ENCODE measurements around the gene IQSEC1.
A peak's percentile ranks its signal among the peaks of the same experiment; 100 is the strongest.

IQSEC1 gene

GRCh38 chr3:13091898-13092611 is 18.8 kb upstream of the IQSEC1 start:
- Histone ChIP-seq H3K79me2 (no peaks in the 10 kb centered on the region), H3K27ac (no peak overlapping the region), H3K4me2 (ENCODE audit: low read length) (no peak overlapping the region), H2AFZ (no peak overlapping the region), H3K9me3 (ENCODE audit: control insufficient read depth, low read length) (no peaks in the 10 kb centered on the region), H3K27me3 (ENCODE audit: control insufficient read depth, insufficient read depth, low read length) (no peaks in the 10 kb centered on the region), H3K36me3 (ENCODE audit: control insufficient read depth, insufficient read depth, low read length) (no peaks in the 10 kb centered on the region), H3K9ac (no peak overlapping the region), H3K4me1 (no peaks in the 10 kb centered on the region), H3K4me3 (ENCODE audit: low read depth, low read length) (no peak overlapping the region)
- TF ChIP-seq CTCF (IDR thresholded peaks at IDR 0.05), result peak; percentile 97

DNA sequence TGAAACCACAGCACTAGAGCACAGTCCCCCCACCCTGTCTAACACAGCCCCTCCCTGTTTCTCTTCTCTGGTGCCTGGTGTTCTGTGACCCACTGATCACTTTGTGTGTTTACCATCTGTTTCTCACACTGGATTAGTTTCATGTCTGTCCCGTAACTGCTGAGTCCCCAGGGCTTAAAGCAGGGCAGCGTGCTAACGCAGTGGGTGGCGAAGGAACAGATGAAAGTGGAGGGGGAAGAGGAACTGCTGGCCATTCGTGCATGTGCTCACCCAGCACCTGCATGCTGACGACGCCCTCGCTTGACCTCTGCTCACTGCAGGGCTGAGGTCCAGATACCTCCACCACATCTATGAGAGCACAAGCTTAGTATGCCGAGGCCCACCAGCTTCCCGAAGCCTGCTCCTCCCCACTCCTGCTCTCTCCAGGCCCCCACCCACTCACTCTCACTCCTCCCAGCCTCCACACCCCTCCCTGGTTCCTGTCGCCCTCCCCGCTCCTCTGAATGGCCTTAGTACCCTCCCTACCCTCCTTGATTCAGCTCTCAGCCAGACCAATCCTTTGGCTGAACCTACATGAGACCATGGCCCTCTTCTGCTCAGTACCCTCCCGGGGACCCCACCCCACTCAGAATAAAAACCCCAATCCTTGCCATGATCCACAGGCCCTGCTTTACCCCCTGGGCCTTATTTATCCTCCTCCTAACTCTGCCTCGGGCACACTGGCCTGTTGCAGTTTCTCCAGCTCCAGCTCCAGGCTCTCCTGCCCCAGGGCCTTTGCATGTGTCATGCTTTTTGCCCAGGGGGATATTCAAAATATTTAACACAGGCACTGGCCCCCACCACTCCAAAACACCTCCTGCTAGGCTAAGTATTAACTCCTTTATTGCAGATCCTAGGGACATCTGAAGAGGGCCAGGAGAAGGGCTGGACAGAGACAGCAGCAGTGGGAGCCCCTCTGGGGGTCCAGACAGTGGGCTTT is 15.1 kb upstream of the IQSEC1 start:
- Histone ChIP-seq H3K9me3 (ENCODE audit: control insufficient read depth, low read length) (no peaks in the 10 kb centered on the region), H3K4me3 (ENCODE audit: low read depth, low read length) (no peak overlapping the region), H3K4me2 (ENCODE audit: low read length) (no peak overlapping the region), H3K36me3 (ENCODE audit: control insufficient read depth, insufficient read depth, low read length) (no peaks in the 10 kb centered on the region), H3K4me1 (no peaks in the 10 kb centered on the region), H3K79me2 (no peaks in the 10 kb centered on the region), H3K27me3 (ENCODE audit: control insufficient read depth, insufficient read depth, low read length) (no peaks in the 10 kb centered on the region), H3K9ac (no peak overlapping the region), H2AFZ (no peak overlapping the region), H3K27ac (no peak overlapping the region)
- TF ChIP-seq CTCF (IDR thresholded peaks at IDR 0.05), result no peak

DNA sequence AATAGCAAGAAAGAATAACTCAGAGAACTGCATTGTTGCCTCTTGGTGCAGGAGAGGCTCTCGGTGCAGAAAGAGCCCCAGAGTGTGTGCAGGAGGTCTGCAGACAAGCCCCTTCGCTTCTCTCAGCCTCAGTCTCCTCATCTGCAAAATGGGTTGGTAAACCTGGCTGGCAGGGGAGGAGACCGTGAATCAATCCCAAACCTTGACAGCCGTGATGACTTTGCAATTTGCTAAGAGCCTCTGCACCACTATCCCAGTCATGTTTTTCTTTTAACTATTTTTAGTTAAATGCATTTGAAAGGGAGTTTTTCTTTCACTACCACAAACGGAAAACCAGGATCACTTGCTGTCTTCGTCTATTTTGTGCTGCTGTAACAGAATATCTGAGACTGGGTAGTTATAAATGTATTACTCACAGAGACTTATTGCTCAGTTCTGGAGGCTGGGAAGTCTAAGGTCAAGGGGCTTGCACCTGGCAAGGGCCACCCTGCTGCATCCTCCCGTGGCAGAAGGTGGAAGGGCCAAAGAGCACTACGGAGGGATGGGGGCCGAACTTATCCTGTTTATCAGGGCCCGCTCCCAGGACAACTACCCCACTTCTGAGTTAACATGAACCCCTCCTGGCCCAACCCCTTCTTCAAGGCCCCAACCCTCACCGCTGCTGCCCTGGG is 14.2 kb upstream of the IQSEC1 start:
- no peaks in the 10 kb centered on the region for H3K79me2 ChIP-seq
- no peaks in the 10 kb centered on the region for H3K36me3 ChIP-seq (ENCODE audit: control insufficient read depth, insufficient read depth, low read length)
- no peak overlapping the region for H2AFZ ChIP-seq
- TF ChIP-seq CTCF (IDR thresholded peaks at IDR 0.05), result no peak
- no peak overlapping the region for H3K4me2 ChIP-seq (ENCODE audit: low read length)
- H3K27ac ChIP-seq, result no peak overlapping the region
- H3K9ac ChIP-seq, result no peak overlapping the region
- no peaks in the 10 kb centered on the region for H3K27me3 ChIP-seq (ENCODE audit: control insufficient read depth, insufficient read depth, low read length)
- no peaks in the 10 kb centered on the region for H3K9me3 ChIP-seq (ENCODE audit: control insufficient read depth, low read length)
- no peak overlapping the region for H3K4me3 ChIP-seq (ENCODE audit: low read depth, low read length)
- no peaks in the 10 kb centered on the region for H3K4me1 ChIP-seq

GRCh38 chr3:13086531-13086981 is 13.3 kb upstream of the IQSEC1 start:
- Histone ChIP-seq H3K4me2 (ENCODE audit: low read length) (no peak overlapping the region), H3K9ac (no peak overlapping the region), H3K27me3 (ENCODE audit: control insufficient read depth, insufficient read depth, low read length) (no peaks in the 10 kb centered on the region), H3K27ac (no peak overlapping the region), H3K9me3 (ENCODE audit: control insufficient read depth, low read length) (no peaks in the 10 kb centered on the region), H3K4me3 (ENCODE audit: low read depth, low read length) (no peak overlapping the region), H3K79me2 (no peaks in the 10 kb centered on the region), H3K36me3 (ENCODE audit: control insufficient read depth, insufficient read depth, low read length) (no peaks in the 10 kb centered on the region), H3K4me1 (no peaks in the 10 kb centered on the region), H2AFZ (no peak overlapping the region)
- no peak for TF ChIP-seq CTCF (IDR thresholded peaks at IDR 0.05)

Data from parathyroid adenoma (tissue), 2 donors.